Mammary epithelial cell (primary cell): Measurements from ENCODE around the gene OR11A1.

Experiments used
- EZH2 ChIP-seq: IDR thresholded peaks from 2 replicates; pipeline ENCODE4 v1.6.1; 2012; ENCODE audit warnings: low read length, inconsistent platforms, borderline replicate concordance
- TF ChIP-seq, protein P1 (sequence below), 2 donors: IDR thresholded peaks in 1 of 2; conservative IDR thresholded peaks in 1 of 2; 2 replicates each; pipeline ENCODE4 v1.5.1; 2011 to 2012; ENCODE audit warnings: inconsistent platforms in 2 of 2, low read length in 2 of 2, mild to moderate bottlenecking in 2 of 2, control low read depth in 1 of 2, low read depth in 1 of 2; ENCODE audit not compliant: insufficient read depth in 1 of 2; ENCODE audit errors: extremely low read depth in 1 of 2

DNA sequence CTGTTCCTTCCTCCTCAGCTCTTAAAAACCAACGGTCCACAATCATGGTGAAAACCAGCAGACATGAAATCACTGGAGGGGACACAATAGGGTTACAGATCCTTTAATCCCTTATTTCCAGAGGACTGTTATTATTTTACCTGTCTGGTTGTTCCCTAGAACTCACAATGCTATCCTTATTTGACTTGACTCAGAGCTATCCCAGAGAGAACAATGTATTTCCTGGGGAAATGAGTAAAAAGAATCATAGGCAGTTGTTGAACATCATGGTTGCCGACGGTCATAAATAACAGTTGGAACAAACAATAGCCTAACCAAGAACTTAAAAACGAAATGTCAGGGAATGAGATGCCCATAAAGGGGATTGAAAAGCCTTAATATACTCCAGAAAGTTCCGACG, 9.4 kb upstream of the OR11A1 start:
- TF ChIP-seq, protein P1, sequence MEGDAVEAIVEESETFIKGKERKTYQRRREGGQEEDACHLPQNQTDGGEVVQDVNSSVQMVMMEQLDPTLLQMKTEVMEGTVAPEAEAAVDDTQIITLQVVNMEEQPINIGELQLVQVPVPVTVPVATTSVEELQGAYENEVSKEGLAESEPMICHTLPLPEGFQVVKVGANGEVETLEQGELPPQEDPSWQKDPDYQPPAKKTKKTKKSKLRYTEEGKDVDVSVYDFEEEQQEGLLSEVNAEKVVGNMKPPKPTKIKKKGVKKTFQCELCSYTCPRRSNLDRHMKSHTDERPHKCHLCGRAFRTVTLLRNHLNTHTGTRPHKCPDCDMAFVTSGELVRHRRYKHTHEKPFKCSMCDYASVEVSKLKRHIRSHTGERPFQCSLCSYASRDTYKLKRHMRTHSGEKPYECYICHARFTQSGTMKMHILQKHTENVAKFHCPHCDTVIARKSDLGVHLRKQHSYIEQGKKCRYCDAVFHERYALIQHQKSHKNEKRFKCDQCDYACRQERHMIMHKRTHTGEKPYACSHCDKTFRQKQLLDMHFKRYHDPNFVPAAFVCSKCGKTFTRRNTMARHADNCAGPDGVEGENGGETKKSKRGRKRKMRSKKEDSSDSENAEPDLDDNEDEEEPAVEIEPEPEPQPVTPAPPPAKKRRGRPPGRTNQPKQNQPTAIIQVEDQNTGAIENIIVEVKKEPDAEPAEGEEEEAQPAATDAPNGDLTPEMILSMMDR (conservative IDR thresholded peaks at IDR 0.05 in 1 of 2, IDR thresholded peaks at IDR 0.05 in 1 of 2; ENCODE audit: extremely low read depth in 1 of 2, insufficient read depth in 1 of 2, low read depth in 1 of 2, low read length in 2 of 2) = no peak
- no peak for TF ChIP-seq EZH2
